Adrenal gland (tissue), 12 donors: ENCODE results near the gene RAD51B. TPM values are rescaled to one million over a fixed set of nuclear protein-coding genes. Genes with fewer than 3 reads are reported as not detected.

Experiments
- DNase-seq, 7 donors: peaks; one replicate each; pipeline ENCODE4 v3.0.0-alpha.2; 2019 to 2020
- H3K27ac ChIP-seq, 5 donors: fragments of 200-600 bp; sonication (generic) in 4 of 5; 1 replicate in 3 of 5; 2 replicates in 2 of 5; pipeline versions ENCODE4 v1.5.1 to v1.8.0; 2016 to 2020; ENCODE audit warnings: mild to moderate bottlenecking in 1 of 5
- H3K27me3 ChIP-seq: fragments of 200-600 bp; 2 replicates; pipeline ENCODE4 v1.8.0; 2021
- H3K36me3 ChIP-seq, 2 donors: fragments of 200-600 bp; replicated peaks in 1 of 2; 1 replicate in 1 of 2; 2 replicates in 1 of 2; pipeline versions ENCODE4 v1.5.1 to v1.8.0; 2018 to 2022
- H3K4me1 ChIP-seq, 2 donors: fragments of 200-600 bp; replicated peaks in 1 of 2; 1 replicate in 1 of 2; 2 replicates in 1 of 2; pipeline versions ENCODE4 v1.5.1 to v1.8.0; 2018 to 2021
- H3K4me3 ChIP-seq, 4 donors: fragments of 200-600 bp; sonication (generic) in 3 of 4; one replicate each; pipeline ENCODE4 v1.5.1; 2016 to 2018
- H3K9me3 ChIP-seq, 3 donors: fragments of 200-600 bp; sonication (generic) in 1 of 3; replicated peaks in 1 of 3; 1 replicate in 2 of 3; 2 replicates in 1 of 3; pipeline versions ENCODE4 v1.5.1 to v1.8.0; 2016 to 2021
- POLR2A ChIP-seq, 2 donors: fragments of 450-650 bp; IDR thresholded peaks; one replicate each; pipeline ENCODE4 v1.6.1; 2017; ENCODE audit warnings: antibody characterized with exemption in 2 of 2, mild to moderate bottlenecking in 2 of 2, moderate library complexity in 1 of 2
- WGBS, 4 donors: extraction: QIAGEN DNeasy Blood & Tissue Kit in 2 of 4; methylation state at CpG; one replicate each; pipeline versions ENCODE4 v1.1.5 to v1.1.7; 2013 to 2017; 5-methylcytosine and 5-hydroxymethylcytosine counted together
- intact Hi-C, 2 donors: fragments of 100-400 bp; cut with DNase I; formaldehyde crosslinking; loops; one replicate each; pipeline versions ENCODE4 v1.14.1 to v1.15.0; 2022 to 2023
- polyA plus RNA-seq, 3 donors: library from polyadenylated mRNA; stranded (reverse); fragments of 200-250 nt in 2 of 3; fragments of 350-450 nt in 1 of 3; fragmentation: Illumina TruSeq in 1 of 3; extraction: RNeasy Lipid Tissue Mini Kit (QIAGEN cat#74804) in 1 of 3; gene quantifications; one replicate each; pipeline ENCODE4 v1.2.3, GENCODE V29; 2013 to 2014
- total RNA-seq, 9 donors: library from RNA; depleted of rRNA in 4 of 9; stranded (reverse); fragments of >200 nt in 4 of 9; fragments of 120-200 nt in 1 of 9; fragmentation: NEBNext Ultra II Directional in 1 of 9; extraction: Animal tissue kit (Norgen Biotek cat#: 25700) in 1 of 9; gene quantifications; one replicate each; pipeline versions ENCODE4 v1.1.0 to v1.2.4, GENCODE V29; 2013 to 2023
- TF ChIP-seq, protein P1 (sequence below), 6 experiments: fragments of 450-650 bp in 4 of 6; fragments of 200-600 bp in 2 of 6; sonication (generic) in 1 of 6; IDR thresholded peaks; 1 replicate in 5 of 6; 2 replicates in 1 of 6; pipeline versions ENCODE4 v1.5.1 to v1.8.0; 2016 to 2021; ENCODE audit warnings: antibody characterized with exemption in 6 of 6, mild to moderate bottlenecking in 2 of 6, moderate library complexity in 1 of 6
- donor health status: healthy with polysubstance abuse.
- donor health status: Bipolar disorder and iron deficiency.
- donor health status: DM: yes; HTN: yes; CAD: no.
- donor health status: DM: no; HTN: no; CAD: no.
- donor health status: DM: no; HTN: no; CAD: no.
- donor health status: DM: yes; HTN: yes; CAD: no.

RAD51B gene
- total and polyA plus RNA-seq, 12 donors: 2.3 to 24.6 (median 12.4) TPM

DNA sequence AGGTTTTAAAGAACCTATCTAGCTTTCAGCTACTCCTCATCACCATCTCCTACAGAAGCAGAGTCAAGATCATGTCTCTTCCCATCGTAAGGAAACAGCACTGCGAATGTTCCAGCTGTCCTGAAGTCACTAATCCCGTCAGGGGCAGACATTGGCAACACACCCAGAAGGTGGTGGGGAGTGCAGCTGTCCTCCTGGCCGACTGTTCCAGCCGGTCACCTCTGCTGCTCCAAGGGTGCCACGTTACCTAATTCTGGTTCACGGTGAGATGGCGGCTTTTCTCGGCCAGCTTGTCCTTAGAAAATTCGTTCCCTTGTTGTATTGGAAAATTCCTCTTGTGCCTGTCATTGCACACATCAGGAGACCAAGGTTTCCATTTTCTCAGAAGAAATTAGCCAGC, 777.1 kb downstream of the RAD51B start:
- Histone ChIP-seq H3K4me1 (peaks cover 0 to 15% of the 10 kb centered on the region in 2 donors), H3K9me3 (no peaks in the 10 kb centered on the region), H3K4me3 (no peak overlapping the region), H3K27ac (no peak overlapping the region), H3K27me3 (no peaks in the 10 kb centered on the region), H3K36me3 (no peaks in the 10 kb centered on the region)
- no peak for DNase-seq
- TF ChIP-seq POLR2A (IDR thresholded peaks at IDR 0.05): no peak
- intact Hi-C loops: no loop called here
- 86 to 90% (median 87%) methylated on average over 10 of the region's 10 CpGs for WGBS, 4 donors

DNA sequence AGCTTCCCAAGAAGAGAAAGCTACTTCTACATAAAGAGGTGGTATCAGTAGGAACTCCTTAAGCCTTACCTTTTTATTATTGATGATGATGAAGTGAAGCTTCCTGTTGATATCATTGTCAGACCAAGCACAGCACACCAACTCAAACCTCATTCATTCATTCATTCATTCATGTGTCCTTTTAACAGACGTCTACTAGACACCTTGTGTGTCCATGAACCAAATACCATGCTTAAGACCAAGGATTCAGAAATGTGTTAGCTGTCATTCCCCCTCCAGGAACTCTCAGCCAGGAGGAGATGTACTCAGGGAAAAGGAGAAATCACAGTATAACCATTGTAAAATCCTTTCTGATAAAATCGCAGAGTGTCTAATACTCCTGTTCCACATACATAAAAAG, 778.5 kb downstream of the RAD51B start:
- no peak for TF ChIP-seq POLR2A (IDR thresholded peaks at IDR 0.05)
- TF ChIP-seq, protein P1, sequence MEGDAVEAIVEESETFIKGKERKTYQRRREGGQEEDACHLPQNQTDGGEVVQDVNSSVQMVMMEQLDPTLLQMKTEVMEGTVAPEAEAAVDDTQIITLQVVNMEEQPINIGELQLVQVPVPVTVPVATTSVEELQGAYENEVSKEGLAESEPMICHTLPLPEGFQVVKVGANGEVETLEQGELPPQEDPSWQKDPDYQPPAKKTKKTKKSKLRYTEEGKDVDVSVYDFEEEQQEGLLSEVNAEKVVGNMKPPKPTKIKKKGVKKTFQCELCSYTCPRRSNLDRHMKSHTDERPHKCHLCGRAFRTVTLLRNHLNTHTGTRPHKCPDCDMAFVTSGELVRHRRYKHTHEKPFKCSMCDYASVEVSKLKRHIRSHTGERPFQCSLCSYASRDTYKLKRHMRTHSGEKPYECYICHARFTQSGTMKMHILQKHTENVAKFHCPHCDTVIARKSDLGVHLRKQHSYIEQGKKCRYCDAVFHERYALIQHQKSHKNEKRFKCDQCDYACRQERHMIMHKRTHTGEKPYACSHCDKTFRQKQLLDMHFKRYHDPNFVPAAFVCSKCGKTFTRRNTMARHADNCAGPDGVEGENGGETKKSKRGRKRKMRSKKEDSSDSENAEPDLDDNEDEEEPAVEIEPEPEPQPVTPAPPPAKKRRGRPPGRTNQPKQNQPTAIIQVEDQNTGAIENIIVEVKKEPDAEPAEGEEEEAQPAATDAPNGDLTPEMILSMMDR (IDR thresholded peaks at IDR 0.05): no peak
- 52 to 75% (median 69%) methylated on average over 2 of the region's 2 CpGs for WGBS, 4 donors
- Histone ChIP-seq H3K27me3 (no peaks in the 10 kb centered on the region), H3K36me3 (no peaks in the 10 kb centered on the region), H3K4me3 (no peak overlapping the region), H3K9me3 (no peaks in the 10 kb centered on the region), H3K4me1 (peaks cover 0 to 15% of the 10 kb centered on the region in 2 donors), H3K27ac (peak overlapping the region; percentile 34 to 97 (median 74))
- no peak for DNase-seq
- intact Hi-C loops: no loop called here

DNA sequence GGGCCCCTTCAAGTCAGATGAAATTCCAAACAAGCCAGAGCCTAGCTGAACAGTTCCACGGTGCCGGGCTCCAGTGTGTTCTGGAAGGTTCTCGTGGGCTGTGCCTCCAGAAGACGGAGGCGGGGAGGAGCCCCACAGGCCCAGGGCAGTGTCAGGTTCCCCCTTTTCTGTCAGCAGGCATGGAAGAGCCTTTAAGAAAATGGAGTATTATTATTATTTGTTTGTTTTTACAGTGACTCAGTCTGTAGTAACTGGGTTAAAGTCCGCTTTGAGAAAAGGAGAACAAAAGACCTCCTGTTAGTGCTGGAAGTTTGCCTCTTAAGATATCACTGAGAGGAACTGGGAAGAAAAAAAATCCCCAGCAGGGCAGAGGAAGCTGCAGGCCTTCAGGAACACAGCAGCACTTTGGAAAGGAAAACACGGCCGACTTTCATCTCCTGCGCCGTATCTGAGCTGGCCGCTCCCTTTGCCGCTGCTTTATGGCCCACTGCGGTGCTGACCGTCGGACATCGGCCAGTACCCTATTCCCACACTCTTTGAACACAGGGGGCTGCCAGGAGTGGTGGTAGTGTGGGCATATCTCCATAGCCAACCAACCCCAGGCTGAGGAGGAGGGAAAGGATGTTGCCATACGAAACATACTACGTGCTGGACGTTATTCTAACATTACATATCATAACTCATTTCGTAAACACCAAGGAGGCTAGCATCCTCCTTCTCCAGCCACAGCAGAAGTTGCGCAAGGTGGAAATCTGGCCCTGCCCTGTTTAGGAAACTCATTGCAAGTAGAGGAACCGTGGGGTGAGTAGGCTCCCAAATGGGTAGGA, 779.3 kb downstream of the RAD51B start:
- H3K4me3 ChIP-seq: no peak overlapping the region
- WGBS, 4 donors: 49 to 68% (median 61%) methylated on average over 20 to 22 of the region's 22 CpGs
- peak overlapping the region; percentile 34 to 97 (median 74) for H3K27ac ChIP-seq
- intact Hi-C loops: no loop called here
- H3K9me3 ChIP-seq: no peaks in the 10 kb centered on the region
- peak; percentile 46 to 77 (median 54) for DNase-seq
- TF ChIP-seq, protein P1 (IDR thresholded peaks at IDR 0.05): no peak
- no peak for TF ChIP-seq POLR2A (IDR thresholded peaks at IDR 0.05)
- H3K36me3 ChIP-seq: no peaks in the 10 kb centered on the region
- H3K27me3 ChIP-seq: no peaks in the 10 kb centered on the region
- H3K4me1 ChIP-seq: peaks cover 0 to 15% of the 10 kb centered on the region in 2 donors

DNA sequence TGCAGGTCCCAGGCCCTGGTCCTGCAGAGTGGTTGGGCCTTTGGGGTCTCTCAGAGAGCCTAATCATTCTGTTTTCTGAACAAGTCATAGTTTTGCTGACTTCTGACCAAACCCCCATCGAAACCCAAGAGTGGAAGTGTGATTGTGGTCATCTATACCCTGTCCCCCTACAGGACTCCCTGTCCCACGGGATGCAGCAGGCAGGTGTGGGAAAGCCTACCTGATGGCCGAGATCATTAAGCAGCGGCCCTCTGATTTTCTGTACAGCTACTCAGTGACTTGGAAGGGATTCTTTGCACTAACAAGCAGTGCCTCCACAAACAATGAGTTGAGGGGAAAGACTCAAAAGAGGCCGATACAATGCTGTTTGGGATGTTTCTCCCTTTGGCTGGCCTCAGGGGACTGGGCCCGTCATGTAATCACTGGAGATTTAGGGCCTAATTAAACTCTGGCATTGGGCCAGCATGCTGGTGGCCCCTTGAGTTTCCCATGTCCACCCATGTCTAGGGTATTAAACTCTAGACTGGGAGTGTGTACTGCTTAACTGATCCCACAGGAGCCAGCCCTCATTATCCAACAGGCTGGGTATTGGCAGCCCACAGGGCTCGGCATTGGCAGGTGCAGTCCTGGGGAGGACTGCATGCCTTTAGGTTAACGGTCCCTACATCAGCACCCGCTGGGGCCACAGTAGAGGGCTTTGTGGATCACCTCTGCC, 780.5 kb downstream of the RAD51B start:
- WGBS, 4 donors: 89 to 94% (median 92%) methylated on average over 9 of the region's 9 CpGs
- Histone ChIP-seq H3K9me3 (no peaks in the 10 kb centered on the region), H3K27me3 (no peaks in the 10 kb centered on the region), H3K4me1 (peaks cover 0 to 15% of the 10 kb centered on the region in 2 donors), H3K36me3 (no peaks in the 10 kb centered on the region), H3K4me3 (no peak overlapping the region), H3K27ac (peak overlapping the region in 2 of 5 donors; percentile 89 to 97)
- no peak for TF ChIP-seq POLR2A (IDR thresholded peaks at IDR 0.05)
- TF ChIP-seq, protein P1 (IDR thresholded peaks at IDR 0.05): no peak
- no peak for DNase-seq
- intact Hi-C loops: no loop called here
